GM23338 (cell line): Measurements from ENCODE around the gene RAB6A. TPM values are rescaled to one million over a fixed set of nuclear protein-coding genes. Genes with fewer than 3 reads are reported as not detected.

ENCODE experiments used
- ATAC-seq: fragments of 200-7000 bp; cut with Tn5 transposase; 3 replicates; pipeline ENCODE4 v1.9.1; 2020
- DNase-seq: peaks from one replicate; pipeline ENCODE4 v3.0.0-alpha.2; 2015; ENCODE audit warnings: low spot score
- H2AFZ ChIP-seq: fragments of 200-600 bp; sonication (generic); 2 replicates; pipeline ENCODE4 v1.8.0; 2016; ENCODE audit warnings: antibody characterized with exemption, mild to moderate bottlenecking, moderate library complexity
- H3F3A ChIP-seq: fragments of 200-600 bp; sonication (generic); replicated peaks from 2 replicates; pipeline ENCODE4 v1.8.0; 2017; ENCODE audit warnings: antibody characterized with exemption, mixed run types, low read depth
- H3K27ac ChIP-seq: fragments of 200-600 bp; sonication (generic); 2 replicates; pipeline ENCODE4 v1.6.1; 2016; ENCODE audit warnings: low read depth
- H3K27me3 ChIP-seq: fragments of 200-600 bp; sonication (generic); 2 replicates; pipeline ENCODE4 v1.8.0; 2016; ENCODE audit warnings: mild to moderate bottlenecking, mixed run types, moderate library complexity; ENCODE audit not compliant: insufficient read depth
- H3K36me3 ChIP-seq: fragments of 200-600 bp; sonication (generic); 2 replicates; pipeline ENCODE4 v1.8.0; 2016; ENCODE audit warnings: mild to moderate bottlenecking; ENCODE audit not compliant: insufficient read depth
- H3K4me1 ChIP-seq: fragments of 200-600 bp; sonication (generic); 2 replicates; pipeline ENCODE4 v1.8.0; 2016; ENCODE audit warnings: mild to moderate bottlenecking, moderate library complexity; ENCODE audit not compliant: insufficient read depth
- H3K4me2 ChIP-seq: fragments of 200-600 bp; sonication (generic); 2 replicates; pipeline ENCODE4 v1.7.1; 2017; ENCODE audit warnings: mixed run types
- H3K4me3 ChIP-seq: fragments of 200-600 bp; sonication (generic); 2 replicates; pipeline ENCODE4 v1.6.1; 2016; ENCODE audit warnings: mixed run types
- H3K79me2 ChIP-seq: fragments of 200-600 bp; sonication (generic); replicated peaks from 2 replicates; pipeline ENCODE4 v1.8.0; 2017; ENCODE audit warnings: mild to moderate bottlenecking; ENCODE audit not compliant: insufficient read depth
- H3K9me2 ChIP-seq: fragments of 200-600 bp; sonication (generic); 2 replicates; pipeline ENCODE4 v1.8.0; 2017; ENCODE audit not compliant: insufficient read depth
- H4K20me1 ChIP-seq: fragments of 200-600 bp; sonication (generic); replicated peaks from 2 replicates; pipeline ENCODE4 v1.8.0; 2017; ENCODE audit warnings: mild to moderate bottlenecking; ENCODE audit not compliant: insufficient read depth
- H3K27ac Mint-ChIP-seq: 2 replicates; pipeline ENCODE4 v1.8.0; 2020; ENCODE audit warnings: inconsistent platforms, mild to moderate bottlenecking, moderate library complexity, mixed read lengths
- H3K27me3 Mint-ChIP-seq: 3 replicates; pipeline ENCODE4 v1.8.0; 2022; ENCODE audit warnings: low read depth, mild to moderate bottlenecking, moderate library complexity, mixed read lengths, inconsistent platforms; ENCODE audit not compliant: insufficient read depth, poor library complexity
- H3K36me3 Mint-ChIP-seq: 3 replicates; pipeline ENCODE4 v1.8.0; 2021; ENCODE audit warnings: low read depth, mild to moderate bottlenecking, inconsistent platforms, moderate library complexity, mixed read lengths
- H3K4me1 Mint-ChIP-seq: 3 replicates; pipeline ENCODE4 v1.8.0; 2020; ENCODE audit warnings: mild to moderate bottlenecking, inconsistent platforms, mixed read lengths
- H3K4me3 Mint-ChIP-seq: 3 replicates; pipeline ENCODE4 v1.8.0; 2021; ENCODE audit warnings: moderate library complexity, mild to moderate bottlenecking, inconsistent platforms, mixed read lengths
- H3K9me3 Mint-ChIP-seq: 3 replicates; pipeline ENCODE4 v1.8.0; 2020; ENCODE audit warnings: moderate library complexity, mild to moderate bottlenecking, inconsistent platforms, mixed read lengths
- CREB1 ChIP-seq: fragments of 250-450 bp; sonication (Bioruptor Pico); IDR thresholded peaks from 2 replicates; pipeline ENCODE4 v1.5.0; 2020; ENCODE audit warnings: low read depth, mild to moderate bottlenecking, moderate library complexity
- ETS1 ChIP-seq: IDR thresholded peaks from 2 replicates; pipeline ENCODE4 v1.6.1; 2016; ENCODE audit warnings: antibody characterized with exemption
- EZH2 ChIP-seq: fragments of 200-600 bp; sonication (generic); IDR thresholded peaks from one replicate; pipeline ENCODE4 v1.8.0; 2017; ENCODE audit warnings: antibody characterized with exemption, mild to moderate bottlenecking, low read depth; ENCODE audit not compliant: unreplicated experiment
- EZH2phosphoT487 ChIP-seq: fragments of 200-600 bp; sonication (generic); IDR thresholded peaks from one replicate; pipeline ENCODE4 v1.8.1; 2018; ENCODE audit warnings: antibody characterized with exemption; ENCODE audit not compliant: unreplicated experiment
- JUNB ChIP-seq: IDR thresholded peaks from one replicate; pipeline ENCODE4 v1.6.1; 2016; ENCODE audit warnings: antibody characterized with exemption; ENCODE audit not compliant: unreplicated experiment
- POLR2AphosphoS5 ChIP-seq: IDR thresholded peaks from 2 replicates; pipeline ENCODE4 v1.6.1; 2016; ENCODE audit warnings: antibody characterized with exemption, low read depth
- STAT1 ChIP-seq: IDR thresholded peaks from one replicate; pipeline ENCODE4 v1.6.1; 2016; ENCODE audit warnings: antibody characterized with exemption; ENCODE audit not compliant: unreplicated experiment
- ZNF114 ChIP-seq: fragments of 250-450 bp; sonication (Bioruptor Pico); IDR thresholded peaks from 2 replicates; pipeline ENCODE4 v1.5.0; 2020; ENCODE audit warnings: mild to moderate bottlenecking, moderate library complexity
- ZNF331 ChIP-seq: fragments of 250-450 bp; sonication (Bioruptor Pico); IDR thresholded peaks from 2 replicates; pipeline ENCODE4 v1.5.0; 2020; ENCODE audit warnings: low read depth, mild to moderate bottlenecking, moderate library complexity
- polyA plus RNA-seq: library from polyadenylated mRNA; unstranded; fragments of >200 nt; fragmentation: Nextera tagmentation; extraction: Ambion mirVana; gene quantifications from 2 replicates; pipeline ENCODE4 v1.2.1, GENCODE V29; 2016
- total RNA-seq: library from RNA; depleted of rRNA; stranded (reverse); fragments of >200 nt; shearing (Covaris generic); gene quantifications from 2 replicates; pipeline ENCODE4 v1.2.3, GENCODE V29; 2014
- TF ChIP-seq, protein P1 (sequence below): IDR thresholded peaks from one replicate; pipeline ENCODE4 v1.6.1; 2018; ENCODE audit warnings: antibody characterized with exemption; ENCODE audit not compliant: unreplicated experiment
- TF ChIP-seq, protein P2 (sequence below), 2 experiments: fragments of 200-600 bp in 1 of 2; sonication (generic) in 1 of 2; conservative IDR thresholded peaks; 2 replicates each; pipeline versions ENCODE4 v1.5.1 to v1.6.1; 2016 to 2017; ENCODE audit warnings: antibody characterized with exemption in 2 of 2, low read depth in 2 of 2, mild to moderate bottlenecking in 2 of 2, moderate library complexity in 1 of 2

Gene RAB6A
- total and polyA plus RNA-seq, 2 experiments from 2014 or later = 61.1 to 127 TPM

- no peak for ATAC-seq
- H3K36me3 Mint-ChIP-seq = no peaks in the 10 kb centered on the region
- no peak overlapping the region for H3K27ac ChIP-seq
- peaks cover 21% of the 10 kb centered on the region for H3K27me3 Mint-ChIP-seq
- no peak overlapping the region for H3K4me3 Mint-ChIP-seq
- no peak overlapping the region for H3K4me3 ChIP-seq
- H3K4me1 ChIP-seq = peaks cover 7% of the 10 kb centered on the region; the same call in 1 of the 2 replicates
- H2AFZ ChIP-seq = no peak overlapping the region
- peaks cover 32% of the 10 kb centered on the region for H3K27me3 ChIP-seq
- no peaks in the 10 kb centered on the region for H3K36me3 ChIP-seq
- no peaks in the 10 kb centered on the region for H3K79me2 ChIP-seq
- H3K4me1 Mint-ChIP-seq = peaks cover 7% of the 10 kb centered on the region; the same call in 1 of the 3 replicates
- H3K4me2 ChIP-seq = no peak overlapping the region
- H3K27ac Mint-ChIP-seq = no peak overlapping the region
- DNase-seq = no peak
- no peaks in the 10 kb centered on the region for H3K9me3 Mint-ChIP-seq
- H3F3A ChIP-seq = no peaks in the 10 kb centered on the region
- TF ChIP-seq ETS1 (no peak), EZH2 (no peak), CREB1 (CRISPR knock-in tag) (no peak), EZH2phosphoT487 (no peak), POLR2AphosphoS5 (no peak)
- TF ChIP-seq, protein P1, sequence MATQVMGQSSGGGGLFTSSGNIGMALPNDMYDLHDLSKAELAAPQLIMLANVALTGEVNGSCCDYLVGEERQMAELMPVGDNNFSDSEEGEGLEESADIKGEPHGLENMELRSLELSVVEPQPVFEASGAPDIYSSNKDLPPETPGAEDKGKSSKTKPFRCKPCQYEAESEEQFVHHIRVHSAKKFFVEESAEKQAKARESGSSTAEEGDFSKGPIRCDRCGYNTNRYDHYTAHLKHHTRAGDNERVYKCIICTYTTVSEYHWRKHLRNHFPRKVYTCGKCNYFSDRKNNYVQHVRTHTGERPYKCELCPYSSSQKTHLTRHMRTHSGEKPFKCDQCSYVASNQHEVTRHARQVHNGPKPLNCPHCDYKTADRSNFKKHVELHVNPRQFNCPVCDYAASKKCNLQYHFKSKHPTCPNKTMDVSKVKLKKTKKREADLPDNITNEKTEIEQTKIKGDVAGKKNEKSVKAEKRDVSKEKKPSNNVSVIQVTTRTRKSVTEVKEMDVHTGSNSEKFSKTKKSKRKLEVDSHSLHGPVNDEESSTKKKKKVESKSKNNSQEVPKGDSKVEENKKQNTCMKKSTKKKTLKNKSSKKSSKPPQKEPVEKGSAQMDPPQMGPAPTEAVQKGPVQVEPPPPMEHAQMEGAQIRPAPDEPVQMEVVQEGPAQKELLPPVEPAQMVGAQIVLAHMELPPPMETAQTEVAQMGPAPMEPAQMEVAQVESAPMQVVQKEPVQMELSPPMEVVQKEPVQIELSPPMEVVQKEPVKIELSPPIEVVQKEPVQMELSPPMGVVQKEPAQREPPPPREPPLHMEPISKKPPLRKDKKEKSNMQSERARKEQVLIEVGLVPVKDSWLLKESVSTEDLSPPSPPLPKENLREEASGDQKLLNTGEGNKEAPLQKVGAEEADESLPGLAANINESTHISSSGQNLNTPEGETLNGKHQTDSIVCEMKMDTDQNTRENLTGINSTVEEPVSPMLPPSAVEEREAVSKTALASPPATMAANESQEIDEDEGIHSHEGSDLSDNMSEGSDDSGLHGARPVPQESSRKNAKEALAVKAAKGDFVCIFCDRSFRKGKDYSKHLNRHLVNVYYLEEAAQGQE = no peak
- H3K9me2 ChIP-seq = peaks cover 6% of the 10 kb centered on the region; the same call in 1 of the 2 replicates
- no peaks in the 10 kb centered on the region for H4K20me1 ChIP-seq
Measured at GRCh38 chr11:73636249-73636648, 124.6 kb downstream of the RAB6A start.

DNA sequence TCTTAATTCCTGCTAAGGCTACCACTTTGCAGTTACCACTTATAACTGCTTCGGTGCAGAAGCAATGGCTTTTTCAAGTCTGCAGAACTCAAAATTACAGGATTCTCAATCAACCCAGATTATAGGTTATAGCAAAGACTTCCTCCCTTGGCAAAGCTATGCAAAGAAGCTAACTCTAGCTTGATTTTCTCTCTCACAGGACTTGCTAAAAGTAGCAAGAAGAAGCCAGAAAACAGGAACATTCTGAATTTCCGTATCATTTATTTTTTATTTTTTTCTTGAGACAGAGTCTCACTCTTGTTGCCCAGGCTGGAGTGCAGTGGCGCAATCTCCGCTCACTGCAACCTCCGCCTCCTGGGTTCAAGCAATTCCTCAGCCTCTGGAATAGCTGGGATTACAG, 125.2 kb downstream of the RAB6A start:
- Mint-ChIP-seq H3K27ac (no peak overlapping the region), H3K4me1 (peaks cover 8% of the 10 kb centered on the region; the same call in 2 of the 3 replicates), H3K4me3 (no peak overlapping the region), H3K9me3 (no peaks in the 10 kb centered on the region), H3K27me3 (peaks cover 26% of the 10 kb centered on the region), H3K36me3 (no peaks in the 10 kb centered on the region)
- Histone ChIP-seq H3K27ac (no peak overlapping the region), H3K4me3 (no peak overlapping the region), H3K4me2 (no peak overlapping the region), H2AFZ (no peak overlapping the region), H3K27me3 (peaks cover 37% of the 10 kb centered on the region), H3F3A (no peaks in the 10 kb centered on the region), H3K36me3 (no peaks in the 10 kb centered on the region), H4K20me1 (no peaks in the 10 kb centered on the region), H3K79me2 (no peaks in the 10 kb centered on the region), H3K4me1 (peaks cover 9% of the 10 kb centered on the region; the same call in 1 of the 2 replicates), H3K9me2 (peaks cover 6% of the 10 kb centered on the region; the same call in 1 of the 2 replicates)
- ATAC-seq = no peak
- no peak for DNase-seq
- TF ChIP-seq ZNF331 (CRISPR knock-in tag) (no peak), JUNB (no peak), ETS1 (no peak), EZH2phosphoT487 (no peak), ZNF114 (CRISPR knock-in tag) (no peak), STAT1 (no peak), CREB1 (CRISPR knock-in tag) (no peak), EZH2 (no peak)
- TF ChIP-seq, protein P1 = no peak
- TF ChIP-seq, protein P2, sequence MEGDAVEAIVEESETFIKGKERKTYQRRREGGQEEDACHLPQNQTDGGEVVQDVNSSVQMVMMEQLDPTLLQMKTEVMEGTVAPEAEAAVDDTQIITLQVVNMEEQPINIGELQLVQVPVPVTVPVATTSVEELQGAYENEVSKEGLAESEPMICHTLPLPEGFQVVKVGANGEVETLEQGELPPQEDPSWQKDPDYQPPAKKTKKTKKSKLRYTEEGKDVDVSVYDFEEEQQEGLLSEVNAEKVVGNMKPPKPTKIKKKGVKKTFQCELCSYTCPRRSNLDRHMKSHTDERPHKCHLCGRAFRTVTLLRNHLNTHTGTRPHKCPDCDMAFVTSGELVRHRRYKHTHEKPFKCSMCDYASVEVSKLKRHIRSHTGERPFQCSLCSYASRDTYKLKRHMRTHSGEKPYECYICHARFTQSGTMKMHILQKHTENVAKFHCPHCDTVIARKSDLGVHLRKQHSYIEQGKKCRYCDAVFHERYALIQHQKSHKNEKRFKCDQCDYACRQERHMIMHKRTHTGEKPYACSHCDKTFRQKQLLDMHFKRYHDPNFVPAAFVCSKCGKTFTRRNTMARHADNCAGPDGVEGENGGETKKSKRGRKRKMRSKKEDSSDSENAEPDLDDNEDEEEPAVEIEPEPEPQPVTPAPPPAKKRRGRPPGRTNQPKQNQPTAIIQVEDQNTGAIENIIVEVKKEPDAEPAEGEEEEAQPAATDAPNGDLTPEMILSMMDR (conservative IDR thresholded peaks at IDR 0.05; ENCODE audit: low read depth in 2 of 2) = no peak
